Loucy (cell line): ENCODE results near the gene CASR.

ENCODE experiments used
- H2AFZ ChIP-seq: fragments of 200-600 bp; sonication (generic); 2 replicates; pipeline ENCODE4 v1.6.0; 2016; ENCODE audit warnings: antibody characterized with exemption, mild to moderate bottlenecking, low read length, moderate library complexity
- H3F3A ChIP-seq: fragments of 200-600 bp; 2 replicates; pipeline ENCODE4 v1.6.0; 2016; ENCODE audit warnings: antibody characterized with exemption, low read depth, mild to moderate bottlenecking
- H3K27me3 ChIP-seq: fragments of 200-600 bp; sonication (generic); 2 replicates; pipeline ENCODE4 v1.6.1; 2014; ENCODE audit warnings: low read length, mild to moderate bottlenecking; ENCODE audit not compliant: insufficient read depth, poor library complexity, severe bottlenecking
- H3K36me3 ChIP-seq: fragments of 200-600 bp; sonication (generic); 2 replicates; pipeline ENCODE4 v1.6.1; 2016; ENCODE audit warnings: low read length; ENCODE audit not compliant: insufficient read depth
- H3K4me1 ChIP-seq: fragments of 200-600 bp; sonication (generic); 2 replicates; pipeline ENCODE4 v1.5.1; 2014; ENCODE audit warnings: low read length, mild to moderate bottlenecking; ENCODE audit not compliant: insufficient read depth, poor library complexity, severe bottlenecking
- H3K4me2 ChIP-seq: fragments of 200-600 bp; sonication (generic); 2 replicates; pipeline ENCODE4 v1.6.0; 2014; ENCODE audit warnings: antibody characterized with exemption, low read length, low read depth, mild to moderate bottlenecking; ENCODE audit not compliant: poor library complexity, severe bottlenecking
- H3K4me3 ChIP-seq: fragments of 200-600 bp; sonication (generic); 2 replicates; pipeline ENCODE4 v1.5.1; 2014; ENCODE audit warnings: low read length, mild to moderate bottlenecking, mixed read lengths; ENCODE audit not compliant: poor library complexity, severe bottlenecking
- H3K79me2 ChIP-seq: fragments of 200-600 bp; sonication (generic); 2 replicates; pipeline ENCODE4 v1.6.1; 2014; ENCODE audit warnings: low read length; ENCODE audit not compliant: insufficient read depth
- H3K9ac ChIP-seq: fragments of 200-600 bp; sonication (generic); 2 replicates; pipeline ENCODE4 v1.6.0; 2014; ENCODE audit warnings: mild to moderate bottlenecking, low read depth, low read length, moderate library complexity; ENCODE audit not compliant: poor library complexity, severe bottlenecking
- H3K9me2 ChIP-seq: fragments of 200-600 bp; sonication (generic); replicated peaks from 2 replicates; pipeline ENCODE4 v1.6.1; 2016; ENCODE audit warnings: low read depth, low read length, mixed read lengths
- H3K9me3 ChIP-seq: fragments of 200-600 bp; sonication (generic); 2 replicates; pipeline ENCODE4 v1.6.1; 2014; ENCODE audit warnings: mild to moderate bottlenecking, antibody characterized with exemption, low read length, low read depth; ENCODE audit not compliant: insufficient read depth
- H4K20me1 ChIP-seq: fragments of 200-600 bp; sonication (generic); 2 replicates; pipeline ENCODE4 v1.6.0; 2014; ENCODE audit warnings: antibody characterized with exemption, low read length, mild to moderate bottlenecking; ENCODE audit not compliant: insufficient read depth, poor library complexity, severe bottlenecking
- CTCF ChIP-seq: fragments of 200-600 bp; sonication (generic); conservative IDR thresholded peaks from 2 replicates; pipeline ENCODE4 v1.5.1; 2014; ENCODE audit warnings: mild to moderate bottlenecking, antibody characterized with exemption, low read length
- EZH2phosphoT487 ChIP-seq: fragments of 200-600 bp; IDR thresholded peaks from 2 replicates; pipeline ENCODE4 v1.6.1; 2018; ENCODE audit warnings: antibody characterized with exemption, mild to moderate bottlenecking, moderate library complexity, borderline replicate concordance

Gene CASR

DNA sequence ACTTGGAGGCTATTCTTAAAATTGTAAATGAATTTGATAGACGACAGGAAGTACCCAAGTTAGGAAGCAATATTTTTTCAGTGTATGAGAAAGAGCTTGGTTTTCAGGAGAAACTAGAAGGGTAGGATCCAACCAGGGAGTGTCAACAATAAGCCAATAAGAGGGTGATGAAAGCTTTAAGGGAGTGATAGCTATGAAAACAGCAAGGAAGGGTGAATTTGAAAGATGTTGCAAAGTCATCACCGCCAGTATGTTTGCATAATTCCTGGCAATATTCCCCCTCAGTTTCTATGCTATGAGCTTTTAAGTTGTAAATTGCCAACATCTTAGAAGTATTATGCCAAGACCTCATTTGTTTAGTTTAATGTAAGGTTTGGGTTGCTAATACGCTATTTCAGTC, 129.8 kb downstream of the CASR start:
- no peaks in the 10 kb centered on the region for H3K36me3 ChIP-seq
- no peak overlapping the region for H3K9ac ChIP-seq
- H3K27me3 ChIP-seq, result peaks cover 50% of the 10 kb centered on the region
- H3K9me2 ChIP-seq, result no peaks in the 10 kb centered on the region
- H4K20me1 ChIP-seq, result no peaks in the 10 kb centered on the region
- peaks cover 10% of the 10 kb centered on the region for H3K4me1 ChIP-seq
- no peaks in the 10 kb centered on the region for H3K9me3 ChIP-seq
- no peak overlapping the region for H2AFZ ChIP-seq
- TF ChIP-seq EZH2phosphoT487, result no peak
- TF ChIP-seq CTCF, result no peak
- no peak overlapping the region for H3K4me3 ChIP-seq
- H3F3A ChIP-seq, result no peaks in the 10 kb centered on the region
- no peaks in the 10 kb centered on the region for H3K79me2 ChIP-seq
- H3K4me2 ChIP-seq, result peak overlapping the region; percentile 9

- no peak for TF ChIP-seq CTCF
- no peak for TF ChIP-seq EZH2phosphoT487
- Histone ChIP-seq H3K9me2 (no peaks in the 10 kb centered on the region), H3K4me3 (no peak overlapping the region), H3F3A (no peaks in the 10 kb centered on the region), H3K9ac (no peak overlapping the region), H2AFZ (no peak overlapping the region), H3K9me3 (no peaks in the 10 kb centered on the region), H3K4me1 (peaks cover 10% of the 10 kb centered on the region), H3K79me2 (no peaks in the 10 kb centered on the region), H4K20me1 (no peaks in the 10 kb centered on the region), H3K4me2 (no peak overlapping the region), H3K36me3 (no peaks in the 10 kb centered on the region), H3K27me3 (peaks cover 50% of the 10 kb centered on the region)
Observed at GRCh38 chr3:122314228-122314876, 130.9 kb downstream of the CASR start.

GRCh38 chr3:122315619-122316018, 132.2 kb downstream of the CASR start:
- H3K4me2 ChIP-seq, result no peak overlapping the region
- no peak overlapping the region for H2AFZ ChIP-seq
- no peak overlapping the region for H3K4me3 ChIP-seq
- H3F3A ChIP-seq, result no peaks in the 10 kb centered on the region
- TF ChIP-seq CTCF (peak; percentile 44), EZH2phosphoT487 (no peak)
- H3K4me1 ChIP-seq, result peaks cover 10% of the 10 kb centered on the region
- no peaks in the 10 kb centered on the region for H3K36me3 ChIP-seq
- H3K9me2 ChIP-seq, result no peaks in the 10 kb centered on the region
- H3K27me3 ChIP-seq, result peaks cover 49% of the 10 kb centered on the region
- no peaks in the 10 kb centered on the region for H4K20me1 ChIP-seq
- no peak overlapping the region for H3K9ac ChIP-seq
- no peaks in the 10 kb centered on the region; the same call in 1 of the 2 replicates for H3K9me3 ChIP-seq
- H3K79me2 ChIP-seq, result no peaks in the 10 kb centered on the region
